CD4-positive, alpha-beta T cell treated with Interleukin-10 for 1 hour (primary cell): ENCODE measurements around the gene ZNF385B.

Experiments used
- DNase-seq: peaks from one replicate; pipeline ENCODE4 v3.0.0-alpha.2; 2020

The ZNF385B gene

DNA sequence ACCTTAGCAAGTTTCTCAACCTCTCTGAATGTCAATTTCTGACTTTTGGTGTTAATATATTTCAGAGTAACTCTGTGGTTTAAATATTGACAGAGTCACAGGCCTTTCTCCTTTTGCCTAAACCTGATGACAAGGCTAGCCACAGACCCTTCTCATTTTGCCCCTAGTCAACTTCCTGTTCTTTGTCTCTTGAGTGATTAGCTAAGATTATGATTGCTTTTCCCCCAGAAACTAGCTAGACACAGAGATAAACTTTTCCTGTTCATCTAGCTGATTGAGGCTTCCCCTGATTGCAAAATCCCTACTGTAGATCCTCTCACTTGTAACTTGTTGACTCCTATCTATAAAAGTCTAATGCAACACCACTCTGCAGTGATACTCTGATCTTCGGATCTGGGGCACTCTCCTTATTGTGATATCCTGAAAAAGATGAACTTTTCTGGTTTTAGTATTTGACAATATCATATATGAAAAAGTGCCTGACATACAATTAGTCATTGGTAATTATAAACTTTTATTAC is 241.4 kb downstream of the ZNF385B start:
- DNase-seq = no peak

DNA sequence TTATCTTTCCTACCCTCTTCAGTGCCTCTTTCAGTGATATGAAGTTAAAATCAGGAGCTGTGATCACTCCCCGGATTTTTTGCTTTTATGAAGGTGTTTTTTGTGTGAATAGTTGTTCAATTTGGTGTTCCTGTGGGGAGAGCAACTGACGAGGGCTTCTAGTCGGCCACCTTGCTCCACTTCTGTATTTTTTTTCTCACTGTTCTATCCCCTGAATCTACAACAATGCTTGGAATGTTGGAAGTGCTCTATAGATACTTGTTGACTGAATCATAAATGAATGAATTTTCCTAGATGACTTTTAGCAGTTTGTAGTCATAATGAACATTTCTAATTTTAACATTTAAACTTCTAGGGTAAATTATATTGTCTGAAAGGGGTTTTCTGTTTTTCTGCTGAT is 247.3 kb downstream of the ZNF385B start:
- DNase-seq = no peak

DNA sequence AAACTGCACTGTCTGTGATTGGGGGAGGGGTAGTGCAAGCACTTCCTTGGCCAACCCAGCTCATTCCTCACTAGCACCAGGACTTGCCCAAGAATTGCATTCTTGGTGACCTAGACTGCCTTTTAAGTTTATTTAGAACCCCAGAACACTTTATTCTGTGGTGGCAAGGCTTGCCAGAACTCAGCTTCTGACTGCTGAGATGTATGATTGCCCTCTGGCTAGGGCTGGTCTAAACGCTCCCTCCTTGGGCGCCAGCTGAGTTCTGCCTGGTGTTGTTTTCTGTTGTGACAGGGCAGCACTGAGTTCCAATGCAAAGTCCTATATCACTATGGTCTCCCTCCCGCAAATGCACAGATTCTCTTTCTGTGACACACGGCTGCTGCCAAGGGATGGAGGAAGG is 247.7 kb downstream of the ZNF385B start:
- no peak for DNase-seq

DNA sequence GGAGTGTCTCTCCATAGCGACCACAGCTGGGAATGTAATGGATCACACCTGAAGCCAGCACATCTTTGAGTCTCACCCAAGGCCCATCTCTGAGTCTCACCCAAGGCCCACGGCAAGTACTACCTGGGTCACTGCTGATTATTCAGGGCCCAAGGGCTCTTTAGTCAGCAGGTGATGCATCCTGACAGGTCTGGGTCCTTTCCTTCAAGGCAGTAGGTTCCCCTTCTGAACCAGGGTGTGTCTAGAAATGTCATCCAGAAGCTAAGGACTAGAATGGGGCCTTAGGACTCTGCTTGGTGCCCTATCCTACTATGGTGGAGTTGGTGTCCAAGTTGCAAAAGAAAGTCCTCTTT is 248.1 kb downstream of the ZNF385B start:
- no peak for DNase-seq

DNA sequence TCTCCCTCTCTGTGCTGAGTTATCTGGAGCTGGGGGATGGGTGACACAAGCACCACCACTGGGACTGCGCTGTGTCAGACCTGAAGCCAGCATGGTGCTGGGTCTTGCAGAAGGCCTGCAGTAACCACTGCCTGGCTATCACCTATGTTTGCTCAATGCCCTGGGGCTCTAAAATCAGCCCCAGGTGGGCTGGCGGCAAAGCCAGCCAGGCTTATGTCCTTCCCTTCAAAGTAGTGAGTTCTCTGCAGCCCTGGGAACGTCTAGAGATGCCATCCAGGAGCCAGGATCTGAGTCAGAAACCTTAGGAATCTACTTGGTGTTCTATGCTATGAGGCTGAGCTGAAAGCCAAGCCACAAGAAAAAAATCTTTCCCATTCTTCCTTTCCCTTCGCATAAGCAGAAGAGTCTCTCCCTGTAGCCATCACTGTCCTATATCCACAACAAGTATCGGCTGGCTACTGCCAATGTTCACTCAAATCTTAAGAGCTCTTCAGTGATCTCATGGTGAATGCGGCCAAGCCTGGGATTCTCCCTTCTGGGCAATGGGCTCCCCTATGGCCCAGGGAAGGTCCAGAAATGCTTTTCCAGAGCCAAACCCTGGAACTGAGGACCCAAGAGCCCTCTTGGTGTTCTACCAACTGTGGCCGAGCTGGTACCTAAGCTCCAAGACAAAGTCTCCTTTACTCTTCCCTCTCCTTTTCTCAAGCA is 248.7 kb downstream of the ZNF385B start:
- DNase-seq = no peak

DNA sequence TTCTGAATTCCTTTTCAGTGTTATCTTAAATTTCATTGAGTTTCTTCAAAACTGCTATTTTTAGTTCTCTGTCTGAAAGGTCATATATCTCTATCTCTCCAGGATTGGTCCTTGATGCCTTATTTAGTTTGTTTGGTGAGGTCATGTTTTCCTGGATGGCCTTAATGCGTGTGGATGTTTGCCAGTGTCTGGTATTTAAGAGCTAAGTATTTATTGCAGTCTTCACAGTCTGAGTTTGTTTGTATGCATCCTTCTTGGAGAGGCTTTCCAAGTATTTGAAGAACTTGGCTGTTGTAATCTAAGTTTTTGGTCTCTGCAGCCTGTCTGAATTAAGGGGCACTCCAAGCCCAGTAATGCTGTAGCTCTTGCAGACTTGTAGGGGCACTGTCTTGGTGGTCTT is 249.3 kb downstream of the ZNF385B start:
- DNase-seq = no peak

DNA sequence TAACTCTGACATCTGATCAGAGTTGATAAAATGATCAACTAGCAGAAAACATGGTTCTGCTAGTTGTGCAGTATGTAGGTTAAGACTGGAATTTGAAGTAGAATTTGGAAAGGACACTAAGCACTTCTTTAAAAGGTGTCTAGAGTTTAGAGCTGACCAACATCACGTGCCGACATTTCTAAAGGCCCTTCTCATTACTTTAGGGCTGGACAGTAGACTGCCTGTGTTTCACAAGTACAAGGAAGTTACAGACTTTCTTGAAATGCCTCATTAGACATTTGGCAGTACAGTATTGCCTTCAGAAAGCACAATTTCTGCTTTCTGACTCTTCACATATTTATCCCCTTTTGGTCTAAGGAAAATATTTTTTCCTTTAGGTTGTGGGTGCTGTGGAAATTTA is 255.3 kb downstream of the ZNF385B start:
- no peak for DNase-seq

DNA sequence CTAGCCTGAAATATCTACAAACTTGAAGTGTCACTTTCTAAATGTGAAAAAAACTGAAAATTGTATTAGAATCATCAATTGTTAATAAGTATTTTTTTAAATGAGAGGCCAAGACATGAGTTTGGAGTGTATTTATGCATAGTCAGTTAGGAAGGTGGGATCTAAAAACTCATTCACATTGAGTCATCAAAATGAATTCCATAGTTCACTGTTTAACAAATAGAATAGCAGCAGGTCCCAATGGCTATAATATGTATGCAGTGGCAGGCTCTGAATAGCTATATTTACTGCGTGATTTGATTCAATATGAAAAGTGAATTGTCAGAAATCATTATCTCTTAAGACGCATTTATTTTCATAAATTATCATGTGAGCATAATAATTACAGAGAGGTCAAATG is 256.1 kb downstream of the ZNF385B start:
- DNase-seq = no peak

DNA sequence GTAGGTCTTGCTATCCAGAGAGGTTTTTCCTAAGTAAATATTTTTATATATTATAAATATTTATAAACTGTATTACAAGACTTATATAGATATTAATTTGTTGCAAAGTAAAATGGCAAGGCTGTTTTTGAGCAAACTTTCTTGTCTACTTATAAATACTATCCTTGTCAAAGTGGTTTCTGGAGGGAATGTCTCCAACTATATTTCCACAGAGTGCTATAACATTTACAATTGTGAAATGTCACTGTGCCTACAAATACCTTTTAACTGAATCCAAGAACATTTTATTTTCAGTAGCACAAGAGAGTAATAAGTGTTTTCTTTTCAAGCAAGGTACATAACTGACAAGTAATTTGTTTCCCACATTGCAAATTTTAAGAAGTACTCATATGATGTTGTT is 256.8 kb downstream of the ZNF385B start:
- DNase-seq = no peak

DNA sequence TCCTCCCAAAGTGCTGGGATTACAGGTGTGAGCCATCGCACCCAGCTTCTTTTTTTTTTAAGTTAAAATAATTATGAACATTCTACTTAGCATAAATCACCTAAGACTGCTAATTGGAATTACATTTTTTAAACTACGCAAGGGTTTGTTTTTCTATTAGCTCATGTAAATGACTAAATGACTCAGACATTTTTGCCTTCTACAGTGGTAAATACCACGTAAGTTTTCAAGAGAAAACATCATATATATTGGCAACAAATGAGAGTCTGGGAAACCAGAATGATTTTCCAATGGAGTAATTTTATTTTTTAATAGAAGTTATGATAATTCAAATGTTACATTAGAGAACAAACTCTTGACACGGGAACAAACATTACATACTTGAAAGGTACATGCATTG is 259.0 kb downstream of the ZNF385B start:
- DNase-seq = no peak

DNA sequence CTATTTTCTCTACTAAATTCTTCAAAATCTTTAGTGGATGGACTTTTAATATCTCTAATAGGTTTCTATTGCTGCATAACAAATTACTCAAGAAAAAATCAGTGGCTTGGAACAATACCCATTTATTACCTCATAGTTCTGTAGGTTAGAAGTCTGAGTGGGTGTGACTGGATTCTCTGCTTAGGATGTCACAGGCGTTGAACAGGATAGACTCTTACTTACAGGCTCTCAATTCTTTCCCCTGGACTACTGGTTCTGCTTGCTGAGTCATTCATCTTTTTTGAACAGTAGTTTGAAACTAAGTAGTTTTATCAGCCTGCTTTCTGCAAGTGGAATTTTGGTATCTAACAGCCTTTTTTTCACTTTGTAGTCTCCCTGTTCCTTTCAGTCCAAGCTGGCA is 265.4 kb downstream of the ZNF385B start:
- no peak for DNase-seq

DNA sequence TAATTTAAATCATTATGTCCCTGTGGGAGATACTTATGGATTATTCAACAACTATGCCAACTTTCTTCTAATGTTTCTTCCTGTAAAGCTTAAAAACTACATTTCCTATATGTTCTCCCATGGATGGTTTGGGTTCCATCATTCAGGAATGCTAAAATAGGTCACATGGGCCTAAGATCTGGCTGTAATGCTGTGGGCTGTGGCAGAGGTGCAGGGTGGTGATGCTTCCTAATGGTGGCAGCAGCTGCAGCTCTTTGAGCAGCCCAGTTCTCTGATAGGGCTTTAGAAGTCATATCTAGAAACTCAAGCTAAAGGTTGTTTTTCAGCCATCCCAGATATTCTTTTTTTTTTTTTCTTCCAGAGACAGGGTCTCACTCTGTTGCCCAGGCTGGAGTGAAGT is 266.1 kb downstream of the ZNF385B start:
- DNase-seq = no peak

DNA sequence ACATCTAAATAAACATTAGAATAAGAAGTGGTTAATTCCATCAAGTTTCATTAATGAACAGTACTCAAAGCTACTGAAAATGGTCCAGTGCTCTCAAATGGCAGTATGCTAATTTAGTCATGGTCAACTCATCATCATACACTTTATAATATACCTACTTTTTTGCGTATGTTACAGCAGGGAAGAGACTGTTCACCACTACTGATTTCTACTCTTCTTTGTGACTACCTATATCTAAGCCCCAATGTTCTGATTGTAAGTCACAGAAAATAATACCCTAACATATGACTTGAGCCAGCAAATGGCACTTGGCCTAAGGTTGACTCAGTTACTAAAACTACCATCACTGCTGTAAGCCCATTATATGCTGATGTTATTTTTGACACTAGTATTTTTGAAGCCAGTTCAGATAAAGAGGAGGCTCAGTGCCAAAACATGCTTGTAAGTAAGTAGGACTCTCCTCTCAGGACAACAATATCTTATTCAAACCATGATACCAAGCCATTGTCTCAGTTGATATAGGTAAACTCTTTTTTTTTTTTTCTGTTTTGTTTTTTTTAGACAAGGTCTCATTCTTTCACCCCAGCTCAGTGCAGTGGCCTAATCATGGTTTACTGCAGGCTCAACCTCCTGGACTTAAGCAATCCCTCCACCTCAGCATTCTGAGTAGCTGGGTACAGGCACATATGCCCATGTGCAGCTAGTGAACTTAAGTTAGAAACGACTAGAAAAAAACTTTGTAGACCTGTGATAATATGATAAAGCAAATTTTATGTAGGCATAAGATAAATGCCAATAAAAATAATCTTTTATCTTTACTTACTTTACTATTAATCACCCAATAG is 266.9 kb downstream of the ZNF385B start:
- no peak for DNase-seq

DNA sequence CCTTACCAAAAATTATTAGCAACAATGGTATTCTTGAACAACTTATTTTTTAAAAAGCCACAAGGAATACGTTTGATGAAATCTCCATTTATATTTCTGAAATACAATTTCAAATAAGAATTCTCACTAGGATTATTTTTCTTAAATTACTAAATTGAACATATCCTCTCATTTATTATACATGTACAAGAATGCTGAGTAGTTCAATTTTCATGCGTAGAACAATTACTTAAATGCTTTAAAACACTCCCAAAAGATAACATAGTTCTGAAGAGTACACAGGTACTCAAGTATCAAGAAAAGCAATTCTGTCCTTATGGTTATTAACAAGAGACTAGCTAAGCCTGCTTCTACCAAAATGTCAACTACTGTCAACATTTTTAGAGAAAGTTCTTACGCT is 268.1 kb downstream of the ZNF385B start:
- DNase-seq = no peak

DNA sequence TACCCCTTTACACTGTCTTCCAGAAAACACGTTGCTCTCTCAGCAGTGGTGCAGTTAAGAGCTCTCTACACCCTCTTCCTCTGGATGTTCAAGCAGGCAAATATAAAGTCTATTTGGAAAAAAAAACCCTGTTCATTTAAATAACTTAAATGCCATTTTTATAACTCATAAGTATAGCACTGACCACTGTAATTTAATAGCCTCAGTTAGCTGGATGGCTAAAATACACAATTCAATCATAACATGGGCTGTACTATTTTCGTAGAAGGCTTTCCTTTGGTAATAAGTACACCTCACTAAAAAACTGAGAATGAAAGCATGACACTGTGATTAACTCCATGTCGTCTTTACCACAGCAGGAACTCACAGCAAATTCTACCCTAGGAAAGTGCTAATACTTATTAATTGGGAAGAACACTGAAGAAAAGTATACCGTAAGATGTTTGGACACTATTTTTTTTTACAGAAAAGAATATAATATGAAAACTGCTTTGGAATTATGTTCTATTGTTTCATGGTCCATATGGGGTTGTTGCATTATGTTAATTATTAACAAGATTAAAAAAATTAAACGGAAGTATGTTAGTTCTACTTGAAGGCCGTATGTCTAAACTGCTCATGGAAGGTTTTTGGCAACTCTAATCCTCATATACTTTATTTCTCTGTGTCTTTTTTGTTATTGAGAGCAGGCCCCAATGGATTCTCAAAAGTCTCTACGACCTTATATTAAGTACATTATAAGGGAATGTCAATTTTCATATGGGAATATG is 269.1 kb downstream of the ZNF385B start:
- DNase-seq = no peak

DNA sequence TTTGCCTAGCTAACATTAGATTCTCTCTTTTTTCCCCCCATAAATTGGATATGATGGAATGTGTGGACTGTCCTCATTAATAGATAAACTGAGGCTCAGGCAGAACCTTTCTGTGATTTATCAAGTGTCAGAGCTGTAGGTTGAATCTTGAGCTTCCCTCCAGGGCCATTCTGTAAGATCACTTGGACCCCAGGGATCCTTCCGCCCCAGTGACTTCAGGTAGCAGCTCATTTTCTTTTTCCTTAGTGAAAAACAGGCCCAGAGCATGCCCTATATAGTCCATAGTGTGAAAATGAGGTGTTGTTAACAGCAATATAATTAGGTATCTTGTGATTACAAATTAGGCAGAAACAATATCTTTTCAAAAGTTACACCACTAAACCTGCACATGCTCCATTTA is 269.7 kb downstream of the ZNF385B start:
- DNase-seq = no peak

DNA sequence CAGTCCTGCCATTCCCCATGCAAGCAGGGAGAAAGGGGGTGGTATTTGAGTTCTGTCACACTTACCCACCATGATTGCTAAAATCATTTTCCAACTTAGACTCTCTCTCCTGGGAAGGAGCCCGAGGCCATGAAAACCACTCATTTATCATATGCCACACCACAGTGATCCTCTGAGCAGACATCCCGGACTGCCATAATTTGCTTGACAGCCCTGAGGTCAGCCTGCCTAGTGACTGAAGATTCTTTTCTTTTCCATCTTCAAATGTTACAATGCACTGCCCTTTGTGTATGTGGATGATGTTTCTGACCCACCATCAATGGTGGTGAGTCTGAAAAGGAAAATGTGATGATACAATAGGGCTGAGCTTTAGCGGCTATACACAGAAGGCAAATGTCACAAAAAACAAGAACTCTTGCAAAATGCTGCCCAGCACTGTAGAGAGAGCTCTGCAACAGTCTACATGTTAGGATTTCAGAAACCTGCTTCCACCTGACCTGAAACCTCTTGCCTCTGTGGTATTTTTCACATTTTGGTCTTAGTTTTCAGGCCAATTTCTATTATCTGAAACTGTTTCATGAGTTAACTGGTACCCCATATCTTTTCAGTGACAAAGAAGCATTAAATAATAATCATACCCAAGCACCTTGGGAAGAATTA is 272.8 kb downstream of the ZNF385B start:
- DNase-seq = no peak

DNA sequence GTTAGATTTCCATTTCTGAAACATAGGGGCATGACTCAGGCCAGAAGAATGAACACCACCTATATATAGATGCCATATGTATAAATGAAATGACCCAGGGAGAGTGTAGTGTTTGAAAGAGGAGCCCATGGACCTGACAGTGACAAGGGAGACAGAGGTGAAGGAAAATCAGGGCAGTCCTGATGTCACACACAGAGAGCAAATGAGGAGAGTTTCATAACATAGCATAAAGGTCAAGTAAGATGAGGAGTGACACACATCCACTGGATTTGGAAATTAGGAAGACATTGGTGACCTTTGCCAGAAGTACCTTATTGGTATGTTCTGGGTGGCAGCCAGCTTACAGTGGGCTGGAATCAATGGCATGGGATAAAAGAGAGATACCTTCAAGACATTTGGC is 276.7 kb downstream of the ZNF385B start:
- DNase-seq = no peak

DNA sequence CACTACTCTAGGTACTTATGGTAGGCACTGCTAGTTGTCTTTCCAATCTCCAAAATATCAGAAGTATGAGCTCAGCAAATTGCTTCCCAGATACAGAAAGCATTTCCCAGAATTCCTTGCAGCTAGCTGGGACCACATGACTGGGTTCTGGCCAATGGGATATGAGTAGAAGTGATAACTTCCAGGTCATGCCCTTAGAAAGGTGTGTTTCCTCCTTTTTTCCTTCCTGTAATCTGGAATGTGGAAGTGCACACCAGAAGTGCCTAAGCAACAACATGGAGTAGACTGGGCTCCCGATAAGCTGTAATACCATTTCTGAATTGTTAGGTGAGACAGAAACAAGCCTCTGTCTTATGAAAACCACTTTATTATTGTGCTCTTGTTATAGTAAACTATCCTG is 279.8 kb downstream of the ZNF385B start:
- DNase-seq = no peak

DNA sequence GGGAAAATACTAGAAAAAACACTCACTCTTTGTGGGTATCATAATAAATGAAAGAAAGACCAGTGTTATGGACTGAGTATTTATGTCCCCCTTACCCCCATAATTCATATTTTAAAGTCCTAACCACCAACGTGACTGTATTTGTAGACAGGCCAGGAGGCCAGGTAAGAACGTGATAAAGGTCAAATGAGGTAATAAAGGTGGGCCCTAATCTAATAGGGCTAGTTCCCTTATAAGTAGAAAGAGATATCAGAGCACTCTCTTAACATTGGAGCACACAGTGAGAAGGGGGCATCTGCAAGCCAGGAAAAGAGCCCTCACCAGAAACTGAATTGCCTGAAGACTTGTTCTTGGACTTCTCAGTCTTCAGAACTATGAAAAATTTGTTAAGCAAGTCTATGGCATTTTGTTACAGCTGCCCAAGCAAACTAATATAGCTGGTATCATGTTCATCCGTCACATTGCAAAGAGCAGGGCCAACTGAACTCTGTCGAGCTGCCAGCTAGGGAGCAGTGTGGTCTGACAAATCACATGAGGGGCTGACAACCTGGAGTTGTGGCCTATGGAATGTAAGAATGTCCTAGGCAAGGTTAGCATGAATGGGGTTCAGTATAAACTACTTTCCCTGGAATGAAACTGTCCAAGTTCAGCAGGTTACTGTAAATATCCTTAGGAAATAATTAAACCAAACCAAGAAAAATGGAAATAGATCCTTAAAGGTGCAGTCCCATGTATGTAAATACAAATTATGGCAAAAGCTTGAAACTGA is 280.9 kb downstream of the ZNF385B start:
- DNase-seq = no peak

DNA sequence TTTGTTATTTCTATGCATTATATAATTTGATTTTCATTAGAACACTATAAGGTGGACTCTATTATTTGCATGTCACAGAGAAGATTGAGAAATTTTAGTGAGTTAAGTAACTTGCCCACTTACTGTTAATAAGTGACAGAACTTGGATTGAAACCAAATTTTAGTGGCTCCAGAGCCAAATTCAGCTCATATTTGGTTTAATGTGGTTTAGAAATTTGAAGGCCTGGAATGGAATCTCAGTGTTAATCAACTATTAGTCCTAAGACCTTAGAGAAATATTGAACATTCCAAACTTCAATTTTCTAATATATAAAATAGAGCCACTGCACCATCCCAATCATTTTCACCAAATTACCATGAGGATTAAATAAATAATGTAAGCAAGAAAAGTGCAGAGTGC is 281.6 kb downstream of the ZNF385B start:
- no peak for DNase-seq

DNA sequence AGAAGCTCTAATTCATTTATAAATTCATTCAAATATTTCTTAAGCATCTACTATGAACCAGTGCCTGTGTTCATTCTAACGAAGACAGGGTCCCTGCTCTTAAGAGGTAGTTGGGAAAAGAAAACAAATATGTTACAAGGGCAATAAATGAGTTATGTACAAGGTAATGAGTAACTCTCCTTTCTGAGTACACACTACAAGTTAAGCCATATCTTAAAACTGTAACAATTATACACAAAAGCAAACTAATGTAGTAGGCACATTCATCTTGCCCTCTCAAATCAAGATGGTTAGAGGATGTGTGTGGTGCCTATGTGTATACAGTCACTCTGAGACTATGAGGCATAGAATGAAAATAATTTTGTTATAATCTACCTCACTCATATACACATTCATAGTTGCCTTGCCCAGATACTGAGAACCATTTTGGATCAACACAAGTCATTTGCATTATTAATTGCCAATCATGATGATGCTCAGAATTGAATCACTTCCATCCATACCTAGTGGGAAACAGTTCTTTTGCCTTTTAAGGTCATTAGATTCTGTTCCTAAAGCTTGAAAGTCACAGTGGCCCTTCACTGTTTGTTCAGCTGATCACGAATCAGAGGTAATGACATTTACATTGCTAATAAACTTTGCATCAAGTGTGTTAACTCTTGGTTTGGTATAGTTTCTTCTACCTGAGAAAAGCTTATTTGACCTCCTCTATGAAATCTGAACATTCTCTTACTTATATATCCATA is 283.1 kb downstream of the ZNF385B start:
- DNase-seq = no peak
